Caki2 (cell line): ENCODE results near the gene KRTAP1-3. TPM values are rescaled to one million over a fixed set of nuclear protein-coding genes. Genes with fewer than 3 reads are reported as not detected.
"Not testable (repeated sequence)": the region's sequence is repeated elsewhere in the genome, so short reads cannot be mapped to it uniquely, and the experiment has no call there.

Source experiments
- DNase-seq: peaks from one replicate; pipeline ENCODE4 v3.0.0-alpha.2; 2015; ENCODE audit warnings: low read depth
- in situ Hi-C: cut with HindIII; loops from 2 replicates; pipeline ENCODE4 v1.10.0; 2016; ENCODE audit warnings: low sequenced_read_pairs, low pct_unique_long_range_greater_than_20kb, mixed read lengths
- total RNA-seq: library from RNA; depleted of rRNA; stranded (reverse); fragments of >200 nt; shearing (Covaris generic); gene quantifications from 2 replicates; pipeline ENCODE4 v1.2.3, GENCODE V29; 2014; ENCODE audit warnings: low replicate concordance

The KRTAP1-3 gene
- total RNA-seq, 1 experiment from 2014 or later = not detected

- DNase-seq = no peak
- in situ Hi-C loops = no loop called here
These were observed 18.0 kb downstream of the KRTAP1-3 start for GRCh38 chr17:41016578-41017215.

- DNase-seq = peak; percentile 47
- in situ Hi-C loops = no loop called here
These were observed 19.2 kb downstream of the KRTAP1-3 start for GRCh38 chr17:41015454-41015853.

- in situ Hi-C loops = no loop called here
- DNase-seq = no peak
These were observed 21.1 kb downstream of the KRTAP1-3 start for GRCh38 chr17:41013606-41014005.

- in situ Hi-C loops = no loop called here
- no peak for DNase-seq
These were observed 21.5 kb downstream of the KRTAP1-3 start for GRCh38 chr17:41013181-41013580.

GRCh38 chr17:41012326-41013120, 22.2 kb downstream of the KRTAP1-3 start:
- DNase-seq = no peak
- in situ Hi-C loops = no loop called here

GRCh38 chr17:41010441-41010840, 24.2 kb downstream of the KRTAP1-3 start:
- DNase-seq = no peak
- in situ Hi-C loops = no loop called here

GRCh38 chr17:41009936-41010335, 24.7 kb downstream of the KRTAP1-3 start:
- DNase-seq = no peak
- in situ Hi-C loops = no loop called here

GRCh38 chr17:41009301-41009760, 25.3 kb downstream of the KRTAP1-3 start:
- DNase-seq = no peak
- in situ Hi-C loops = no loop called here

GRCh38 chr17:41008811-41009210, 25.9 kb downstream of the KRTAP1-3 start, which contains the start of gene KRTAP3-1:
Gene KRTAP3-1, minus strand, starts transcription at chr17:41009128. Its CDS starts 54 bp downstream, at chr17:41009074.
- in situ Hi-C loops = no loop called here
- DNase-seq = no peak

GRCh38 chr17:41004397-41004796, 30.3 kb downstream of the KRTAP1-3 start:
- no peak for DNase-seq
- in situ Hi-C loops = no loop called here

- in situ Hi-C loops = no loop called here
- DNase-seq = no peak
These were observed 30.7 kb downstream of the KRTAP1-3 start for GRCh38 chr17:41003926-41004325.

GRCh38 chr17:41002814-41003213, 31.9 kb downstream of the KRTAP1-3 start:
- in situ Hi-C loops = no loop called here
- DNase-seq = no peak

- DNase-seq = no peak
- in situ Hi-C loops = no loop called here
These were observed 32.9 kb downstream of the KRTAP1-3 start for GRCh38 chr17:41001795-41002194.

GRCh38 chr17:40999563-40999962, 35.1 kb downstream of the KRTAP1-3 start, which contains the start of gene KRTAP3-2:
Gene KRTAP3-2, minus strand, starts transcription at chr17:40999906. Its CDS starts 53 bp downstream, at chr17:40999853.
- DNase-seq, in situ Hi-C loops: not testable (repeated sequence)

GRCh38 chr17:40997361-40997760, 37.3 kb downstream of the KRTAP1-3 start:
- in situ Hi-C loops = no loop called here
- DNase-seq = no peak

- no peak for DNase-seq
- in situ Hi-C loops = no loop called here
These were observed 37.8 kb downstream of the KRTAP1-3 start for GRCh38 chr17:40996829-40997228.

- no peak for DNase-seq
- in situ Hi-C loops = no loop called here
These were observed 39.6 kb downstream of the KRTAP1-3 start for GRCh38 chr17:40995116-40995515.

- no peak for DNase-seq
- in situ Hi-C loops = no loop called here
These were observed 40.8 kb downstream of the KRTAP1-3 start, which contains the start of gene KRTAP3-3 for GRCh38 chr17:40993839-40994238. Gene KRTAP3-3, minus strand, starts transcription at chr17:40994164. Its CDS starts 67 bp downstream, at chr17:40994097.

GRCh38 chr17:40993084-40993483, 41.6 kb downstream of the KRTAP1-3 start:
- no peak for DNase-seq
- in situ Hi-C loops = no loop called here
